ENCODE measurements around the gene ATG14. TPM values are rescaled to one million over a fixed set of nuclear protein-coding genes. Genes with fewer than 3 reads are reported as not detected.

Gene ATG14
- total and polyA plus RNA-seq, 2 of the 13 experiments (the other 11 are each of a cell fraction or from before 2014, with no cell fraction given): 7.2 to 9.1 TPM

- no peaks in the 10 kb centered on the region for H3K79me2 ChIP-seq (ENCODE audit: insufficient read depth, low read length)
- no peak overlapping the region for H3K9ac ChIP-seq (ENCODE audit: insufficient read depth, low read depth, low read length)
- no peak for TF ChIP-seq DNMT1 (CRISPR knock-in tag; IDR thresholded peaks at IDR 0.05)
- no peak for TF ChIP-seq ZNF879 (CRISPR knock-in tag; IDR thresholded peaks at IDR 0.05)
- TF ChIP-seq, protein P1, sequence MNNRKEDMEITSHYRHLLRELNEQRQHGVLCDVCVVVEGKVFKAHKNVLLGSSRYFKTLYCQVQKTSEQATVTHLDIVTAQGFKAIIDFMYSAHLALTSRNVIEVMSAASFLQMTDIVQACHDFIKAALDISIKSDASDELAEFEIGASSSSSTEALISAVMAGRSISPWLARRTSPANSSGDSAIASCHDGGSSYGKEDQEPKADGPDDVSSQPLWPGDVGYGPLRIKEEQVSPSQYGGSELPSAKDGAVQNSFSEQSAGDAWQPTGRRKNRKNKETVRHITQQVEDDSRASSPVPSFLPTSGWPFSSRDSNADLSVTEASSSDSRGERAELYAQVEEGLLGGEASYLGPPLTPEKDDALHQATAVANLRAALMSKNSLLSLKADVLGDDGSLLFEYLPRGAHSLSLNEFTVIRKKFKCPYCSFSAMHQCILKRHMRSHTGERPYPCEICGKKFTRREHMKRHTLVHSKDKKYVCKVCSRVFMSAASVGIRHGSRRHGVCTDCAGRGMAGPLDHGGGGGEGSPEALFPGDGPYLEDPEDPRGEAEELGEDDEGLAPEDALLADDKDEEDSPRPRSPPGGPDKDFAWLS (CRISPR knock-in tag; IDR thresholded peaks at IDR 0.05; ENCODE audit: borderline replicate concordance): no peak
- no peak for TF ChIP-seq ETS1 (CRISPR knock-in tag; IDR thresholded peaks at IDR 0.05)
- no peak for TF ChIP-seq TMF1 (CRISPR knock-in tag; IDR thresholded peaks at IDR 0.05; ENCODE audit: low read depth)
- TF ChIP-seq ZNF850 (CRISPR knock-in tag; conservative IDR thresholded peaks at IDR 0.05): no peak
- TF ChIP-seq CENPBD1 (CRISPR knock-in tag; IDR thresholded peaks at IDR 0.05; ENCODE audit: borderline replicate concordance, low read depth): no peak
- TF ChIP-seq, protein P2, sequence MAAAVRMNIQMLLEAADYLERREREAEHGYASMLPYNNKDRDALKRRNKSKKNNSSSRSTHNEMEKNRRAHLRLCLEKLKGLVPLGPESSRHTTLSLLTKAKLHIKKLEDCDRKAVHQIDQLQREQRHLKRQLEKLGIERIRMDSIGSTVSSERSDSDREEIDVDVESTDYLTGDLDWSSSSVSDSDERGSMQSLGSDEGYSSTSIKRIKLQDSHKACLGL (CRISPR knock-in tag; IDR thresholded peaks at IDR 0.05): no peak
- no peak for TF ChIP-seq ZNF329 (CRISPR knock-in tag; IDR thresholded peaks at IDR 0.05; ENCODE audit: low read depth)
- no peak for TF ChIP-seq ZNF576 (CRISPR knock-in tag; IDR thresholded peaks at IDR 0.05)
- no peak for TF ChIP-seq HOXD1 (CRISPR knock-in tag; IDR thresholded peaks at IDR 0.05)
- no peak for TF ChIP-seq TBX3 (IDR thresholded peaks at IDR 0.05; ENCODE audit: borderline replicate concordance)
- TF ChIP-seq, protein P3, sequence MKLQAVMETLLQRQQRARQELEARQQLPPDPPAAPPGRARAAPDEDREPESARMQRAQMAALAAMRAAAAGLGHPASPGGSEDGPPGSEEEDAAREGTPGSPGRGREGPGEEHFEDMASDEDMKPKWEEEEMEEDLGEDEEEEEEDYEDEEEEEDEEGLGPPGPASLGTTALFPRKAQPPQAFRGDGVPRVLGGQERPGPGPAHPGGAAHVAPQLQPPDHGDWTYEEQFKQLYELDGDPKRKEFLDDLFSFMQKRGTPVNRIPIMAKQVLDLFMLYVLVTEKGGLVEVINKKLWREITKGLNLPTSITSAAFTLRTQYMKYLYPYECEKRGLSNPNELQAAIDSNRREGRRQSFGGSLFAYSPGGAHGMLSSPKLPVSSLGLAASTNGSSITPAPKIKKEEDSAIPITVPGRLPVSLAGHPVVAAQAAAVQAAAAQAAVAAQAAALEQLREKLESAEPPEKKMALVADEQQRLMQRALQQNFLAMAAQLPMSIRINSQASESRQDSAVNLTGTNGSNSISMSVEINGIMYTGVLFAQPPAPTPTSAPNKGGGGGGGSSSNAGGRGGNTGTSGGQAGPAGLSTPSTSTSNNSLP (IDR thresholded peaks at IDR 0.05; ENCODE audit: low read depth, low read length): no peak
- no peak for TF ChIP-seq CBX1 (IDR thresholded peaks at IDR 0.05; ENCODE audit: low read depth)
- BruUV-seq (replicated peaks): no TSS peak
- no peak for FAIRE-seq
- no peak overlapping the region for H3K4me2 ChIP-seq (ENCODE audit: low read depth, low read length)
- in situ Hi-C loops (cut with HindIII; ENCODE audit: extremely low pct_ligation_motif_present, low pct_unique_long_range_greater_than_20kb): no loop called here
- H3K36me3 ChIP-seq (replicated peaks in 1 of 2; ENCODE audit: control insufficient read depth in 1 of 2, insufficient read depth in 2 of 2, low read length in 2 of 2): peaks cover 8 to 61% of the 10 kb centered on the region in 2 experiments
- CTCF ChIA-PET (ENCODE audit: low intra/inter-chr PET ratio, low total read pairs): no interaction called here
- DNase-seq (ENCODE audit: low spot score): no peak
- no peaks in the 10 kb centered on the region for H3K27me3 ChIP-seq (ENCODE audit: control insufficient read depth in 1 of 2, insufficient read depth in 2 of 2, low read length in 2 of 2)
- ATAC-seq: no peak
- no peaks in the 10 kb centered on the region for H4K20me1 ChIP-seq (ENCODE audit: insufficient read depth, low read length)
- H3K27ac ChIP-seq (ENCODE audit: extremely low read length, insufficient read depth, low read length): no peak overlapping the region
- intact Hi-C loops (cut with micrococcal nuclease; ENCODE audit: unreplicated experiment): no loop called here
- H3K9me3 ChIP-seq (ENCODE audit: low read length): no peaks in the 10 kb centered on the region
- POLR2A ChIA-PET: no interaction called here
- no peaks in the 10 kb centered on the region for H3K4me1 ChIP-seq (ENCODE audit: insufficient read depth, low read length)
- H2AFZ ChIP-seq (ENCODE audit: low read length): no peak overlapping the region
- no peak overlapping the region for H3K4me3 ChIP-seq (replicated peaks in 1 of 3; ENCODE audit: insufficient read depth in 1 of 3, low read depth in 2 of 3, low read length in 3 of 3)
These were observed 23.5 kb downstream of the ATG14 start for GRCh38 chr14:55388160-55388559.

All from HepG2 (cell line).